GM12874 (cell line): ENCODE measurements around the gene ABCC6.

Experiments
- CTCF ChIP-seq: IDR thresholded peaks from 2 replicates; pipeline ENCODE4 v1.5.1; 2011; ENCODE audit warnings: low read depth, mild to moderate bottlenecking, control low read depth, low read length, moderate library complexity; ENCODE audit not compliant: insufficient read depth

Gene ABCC6

DNA sequence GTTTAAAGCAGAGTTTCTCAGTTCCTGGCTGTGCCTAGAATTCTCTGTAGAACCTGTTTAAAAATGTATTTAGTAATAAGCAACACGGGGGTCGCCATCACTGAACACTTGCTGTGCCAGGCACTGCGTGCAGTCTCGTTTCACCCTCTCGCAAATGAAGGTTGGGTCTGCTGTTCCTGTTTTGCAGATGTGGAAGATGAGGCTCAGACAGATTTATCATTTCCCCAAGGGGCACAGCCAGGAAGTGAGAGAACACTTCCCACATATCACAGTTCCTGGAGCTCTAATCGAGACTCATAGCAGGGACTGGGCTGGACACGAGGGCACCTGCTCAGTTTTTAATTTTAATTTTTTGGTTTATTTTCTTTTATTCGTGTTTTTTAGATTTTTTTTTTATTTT lies 122.7 kb downstream of the ABCC6 start:
- TF ChIP-seq CTCF: no peak

- TF ChIP-seq CTCF: no peak
Measured at GRCh38 chr16:16099320-16099719, 124.0 kb downstream of the ABCC6 start.
